ENCODE data around the gene ATP5IF1. TPM values are rescaled to one million over a fixed set of nuclear protein-coding genes. Genes with fewer than 3 reads are reported as not detected.

ATP5IF1 gene
- total and polyA plus RNA-seq, 2 of the 13 experiments (the other 11 are each of a cell fraction or from before 2014, with no cell fraction given) = 97.7 to 131 TPM

DNA sequence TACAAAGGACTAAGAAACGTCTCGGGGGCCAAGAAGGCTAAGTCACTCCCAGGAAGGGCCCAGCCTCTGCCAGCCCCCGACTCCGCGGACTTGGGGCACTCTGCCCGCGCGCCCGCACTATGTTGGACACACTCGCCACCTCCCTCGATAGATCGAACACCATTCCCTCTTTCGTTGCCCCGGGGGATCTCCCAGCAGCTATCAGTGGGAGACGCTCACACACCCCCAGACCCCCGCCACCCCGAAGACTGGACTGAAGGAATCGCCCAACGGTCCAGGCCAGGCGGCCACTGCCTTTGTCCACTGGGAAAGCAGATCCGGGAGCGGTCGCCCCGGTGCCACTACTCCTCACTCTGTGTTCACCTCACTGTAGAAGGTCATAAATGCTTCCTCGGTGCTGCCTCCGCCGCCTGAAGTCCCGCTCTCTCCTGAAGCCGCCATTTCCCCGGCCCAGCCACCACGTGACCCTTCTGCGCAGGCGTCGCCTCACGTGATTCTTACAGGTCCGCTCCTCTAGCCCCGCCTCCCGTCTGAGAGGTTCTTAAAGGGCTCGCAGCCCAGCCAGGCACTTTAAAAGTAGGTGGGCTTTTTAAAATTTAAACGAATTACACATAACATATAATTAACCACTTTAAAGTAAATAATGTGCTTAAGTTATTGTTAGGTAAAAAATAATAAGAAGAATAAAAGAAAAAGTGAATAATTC is 3.2 kb upstream of the ATP5IF1 start, which contains the start of gene DNAJC8 (continued):
- peak; percentile 61; the same call in 1 of the 2 replicates for TF ChIP-seq PATZ1 (CRISPR knock-in tag; IDR thresholded peaks at IDR 0.05)
- no peak; the same call in 1 of the 2 replicates for TF ChIP-seq SRY (CRISPR knock-in tag; IDR thresholded peaks at IDR 0.05)
- peak; percentile 51; the same call in 1 of the 2 replicates for TF ChIP-seq NFKB2 (CRISPR knock-in tag; IDR thresholded peaks at IDR 0.05; ENCODE audit: borderline replicate concordance)
- TF ChIP-seq NFATC3 (CRISPR knock-in tag; IDR thresholded peaks at IDR 0.05) = peak; percentile 70; the same call in 1 of the 2 replicates
- no peak for TF ChIP-seq FOXJ3 (CRISPR knock-in tag; IDR thresholded peaks at IDR 0.05; ENCODE audit: borderline replicate concordance)
- no peak for TF ChIP-seq SIN3A (IDR thresholded peaks at IDR 0.05; ENCODE audit: borderline replicate concordance, low read depth, low read length)
- no peak for TF ChIP-seq ZNF496 (CRISPR knock-in tag; IDR thresholded peaks at IDR 0.05; ENCODE audit: insufficient replicate concordance)
- TF ChIP-seq ZFP62 (CRISPR knock-in tag; IDR thresholded peaks at IDR 0.05) = no peak
- TF ChIP-seq ZNF569 (CRISPR knock-in tag; IDR thresholded peaks at IDR 0.05; ENCODE audit: borderline replicate concordance) = peak; percentile 83; the same call in 1 of the 2 replicates
- TF ChIP-seq PAX8 (CRISPR knock-in tag; IDR thresholded peaks at IDR 0.05; ENCODE audit: borderline replicate concordance) = no peak
- peak; percentile 81 for TF ChIP-seq ZNF598 (CRISPR knock-in tag; IDR thresholded peaks at IDR 0.05; ENCODE audit: borderline replicate concordance)
- TF ChIP-seq ZKSCAN5 (CRISPR knock-in tag; IDR thresholded peaks at IDR 0.05) = no peak
- TF ChIP-seq WIZ (CRISPR knock-in tag; IDR thresholded peaks at IDR 0.05) = no peak
- no peak for TF ChIP-seq SNAPC2 (CRISPR knock-in tag; IDR thresholded peaks at IDR 0.05)
- TF ChIP-seq ZNF253 (CRISPR knock-in tag; IDR thresholded peaks at IDR 0.05; ENCODE audit: borderline replicate concordance) = no peak
- no peak for TF ChIP-seq FOSL1 (CRISPR knock-in tag; IDR thresholded peaks at IDR 0.05; ENCODE audit: borderline replicate concordance)
- no peak for TF ChIP-seq GZF1 (CRISPR knock-in tag; IDR thresholded peaks at IDR 0.05)
- TF ChIP-seq SMAD3 (CRISPR knock-in tag; IDR thresholded peaks at IDR 0.05) = no peak; the same call in 1 of the 2 replicates
- no peak for TF ChIP-seq GPBP1L1 (CRISPR knock-in tag; IDR thresholded peaks at IDR 0.05)
- no peak for TF ChIP-seq ZBTB34 (CRISPR knock-in tag; IDR thresholded peaks at IDR 0.05)
- TF ChIP-seq RARG (CRISPR knock-in tag; IDR thresholded peaks at IDR 0.05; ENCODE audit: low read depth) = no peak
- TF ChIP-seq YEATS4 (CRISPR knock-in tag; IDR thresholded peaks at IDR 0.05; ENCODE audit: borderline replicate concordance) = no peak
- TF ChIP-seq PAF1 (CRISPR knock-in tag; IDR thresholded peaks at IDR 0.05) = no peak
- TF ChIP-seq, protein P1, sequence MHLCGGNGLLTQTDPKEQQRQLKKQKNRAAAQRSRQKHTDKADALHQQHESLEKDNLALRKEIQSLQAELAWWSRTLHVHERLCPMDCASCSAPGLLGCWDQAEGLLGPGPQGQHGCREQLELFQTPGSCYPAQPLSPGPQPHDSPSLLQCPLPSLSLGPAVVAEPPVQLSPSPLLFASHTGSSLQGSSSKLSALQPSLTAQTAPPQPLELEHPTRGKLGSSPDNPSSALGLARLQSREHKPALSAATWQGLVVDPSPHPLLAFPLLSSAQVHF (CRISPR knock-in tag; IDR thresholded peaks at IDR 0.05) = no peak
- no peak for TF ChIP-seq GTF2F1 (IDR thresholded peaks at IDR 0.05; ENCODE audit: low read length)

Measured in HepG2 (cell line).